NCI-H1417 treated with DMSO at 0.1 percent for 48 hours (cell line): ENCODE data around the gene B4GALT5.

ENCODE experiments used
- DNase-seq: peaks from one replicate; lab custom pipeline; 2025; lab: John Stamatoyannopoulos, UW

Gene B4GALT5

GRCh38 chr20:49700411-49701185, 13.1 kb downstream of the B4GALT5 start:
- no peak for DNase-seq

GRCh38 chr20:49699200-49699992, 14.3 kb downstream of the B4GALT5 start:
- no peak for DNase-seq

- no peak for DNase-seq
These were observed 15.2 kb downstream of the B4GALT5 start for GRCh38 chr20:49698477-49698876.

GRCh38 chr20:49697071-49697470, 16.6 kb downstream of the B4GALT5 start:
- DNase-seq = peak; percentile 42

- no peak for DNase-seq
These were observed 17.1 kb downstream of the B4GALT5 start for GRCh38 chr20:49696594-49696993.

GRCh38 chr20:49695830-49696229, 17.8 kb downstream of the B4GALT5 start:
- no peak for DNase-seq

- no peak for DNase-seq
These were observed 19.1 kb downstream of the B4GALT5 start for GRCh38 chr20:49694450-49695071.

- DNase-seq = no peak
These were observed 20.1 kb downstream of the B4GALT5 start for GRCh38 chr20:49693435-49694171.

- DNase-seq = no peak
These were observed 20.7 kb downstream of the B4GALT5 start for GRCh38 chr20:49692941-49693340.

- no peak for DNase-seq
These were observed 21.7 kb downstream of the B4GALT5 start for GRCh38 chr20:49691818-49692568.

- DNase-seq = no peak
These were observed 22.6 kb downstream of the B4GALT5 start for GRCh38 chr20:49690899-49691620.

GRCh38 chr20:49687595-49688567, 25.8 kb downstream of the B4GALT5 start:
- no peak for DNase-seq

- no peak for DNase-seq
These were observed 27.9 kb downstream of the B4GALT5 start for GRCh38 chr20:49685809-49686208.

GRCh38 chr20:49685161-49685601, 28.5 kb downstream of the B4GALT5 start:
- DNase-seq = no peak

GRCh38 chr20:49684335-49684997, 29.2 kb downstream of the B4GALT5 start:
- DNase-seq = no peak

GRCh38 chr20:49682798-49683197, 30.9 kb downstream of the B4GALT5 start:
- DNase-seq = no peak

- DNase-seq = no peak
These were observed 31.4 kb downstream of the B4GALT5 start for GRCh38 chr20:49682278-49682677.

- DNase-seq = no peak
These were observed 31.8 kb downstream of the B4GALT5 start for GRCh38 chr20:49681850-49682216.

GRCh38 chr20:49680484-49680883, 33.2 kb downstream of the B4GALT5 start:
- no peak for DNase-seq
